ENCODE data around the gene GPR160.
A peak's percentile ranks its signal among the peaks of the same experiment; 100 is the strongest.

The GPR160 gene

GRCh38 chr3:170027233-170028102, 10.3 kb upstream of the GPR160 start:
- DNase-seq (ENCODE audit: low read depth, low spot score), result no peak

GRCh38 chr3:170033489-170033888, 4.3 kb upstream of the GPR160 start:
- DNase-seq (ENCODE audit: low read depth, low spot score), result peak; percentile 27

GRCh38 chr3:170038434-170039110, 777 bp downstream of the GPR160 start:
- peak; percentile 60 for DNase-seq (ENCODE audit: low read depth, low spot score)

GRCh38 chr3:170040418-170040817, 2.6 kb downstream of the GPR160 start:
- peak; percentile 55 for DNase-seq (ENCODE audit: low read depth, low spot score)

- DNase-seq (ENCODE audit: low read depth, low spot score), result no peak
Measured at GRCh38 chr3:170043506-170043905, 5.7 kb downstream of the GPR160 start.

- no peak for DNase-seq (ENCODE audit: low read depth, low spot score)
Measured at GRCh38 chr3:170044271-170044670, 6.5 kb downstream of the GPR160 start.

GRCh38 chr3:170044795-170045244, 7.0 kb downstream of the GPR160 start:
- DNase-seq (ENCODE audit: low read depth, low spot score), result no peak

- no peak for DNase-seq (ENCODE audit: low read depth, low spot score)
Measured at GRCh38 chr3:170046269-170047132, 8.7 kb downstream of the GPR160 start.

GRCh38 chr3:170047133-170047404, 9.3 kb downstream of the GPR160 start:
- no peak for DNase-seq (ENCODE audit: low read depth, low spot score)

GRCh38 chr3:170049146-170050000, 11.6 kb downstream of the GPR160 start:
- no peak for DNase-seq (ENCODE audit: low read depth, low spot score)

- no peak for DNase-seq (ENCODE audit: low read depth, low spot score)
Measured at GRCh38 chr3:170050753-170051152, 13.0 kb downstream of the GPR160 start.

- no peak for DNase-seq (ENCODE audit: low read depth, low spot score)
Measured at GRCh38 chr3:170052398-170052797, 14.6 kb downstream of the GPR160 start.

GRCh38 chr3:170054204-170054603, 16.4 kb downstream of the GPR160 start:
- no peak for DNase-seq (ENCODE audit: low read depth, low spot score)

- DNase-seq (ENCODE audit: low read depth, low spot score), result no peak
Measured at GRCh38 chr3:170055209-170055608, 17.4 kb downstream of the GPR160 start.

- DNase-seq (ENCODE audit: low read depth, low spot score), result no peak
Measured at GRCh38 chr3:170056710-170057454, 19.1 kb downstream of the GPR160 start.

GRCh38 chr3:170057550-170057949, 19.8 kb downstream of the GPR160 start:
- DNase-seq (ENCODE audit: low read depth, low spot score), result no peak

GRCh38 chr3:170058127-170058526, 20.3 kb downstream of the GPR160 start:
- DNase-seq (ENCODE audit: low read depth, low spot score), result no peak

- no peak for DNase-seq (ENCODE audit: low read depth, low spot score)
Measured at GRCh38 chr3:170059447-170059846, 21.7 kb downstream of the GPR160 start.

GRCh38 chr3:170062068-170062467, 24.3 kb downstream of the GPR160 start:
- no peak for DNase-seq (ENCODE audit: low read depth, low spot score)

- no peak for DNase-seq (ENCODE audit: low read depth, low spot score)
Measured at GRCh38 chr3:170062769-170063168, 25.0 kb downstream of the GPR160 start.

- DNase-seq (ENCODE audit: low read depth, low spot score), result no peak
Measured at GRCh38 chr3:170063691-170064090, 25.9 kb downstream of the GPR160 start.

Measured in ELF-1 (cell line).